Measurements from ENCODE around the gene CA12. TPM values are rescaled to one million over a fixed set of nuclear protein-coding genes. Genes with fewer than 3 reads are reported as not detected.

The CA12 gene
- total and polyA plus RNA-seq, 11 donors = 0.04 to 5.2 (median 0.25) TPM; not detected in 3

DNA sequence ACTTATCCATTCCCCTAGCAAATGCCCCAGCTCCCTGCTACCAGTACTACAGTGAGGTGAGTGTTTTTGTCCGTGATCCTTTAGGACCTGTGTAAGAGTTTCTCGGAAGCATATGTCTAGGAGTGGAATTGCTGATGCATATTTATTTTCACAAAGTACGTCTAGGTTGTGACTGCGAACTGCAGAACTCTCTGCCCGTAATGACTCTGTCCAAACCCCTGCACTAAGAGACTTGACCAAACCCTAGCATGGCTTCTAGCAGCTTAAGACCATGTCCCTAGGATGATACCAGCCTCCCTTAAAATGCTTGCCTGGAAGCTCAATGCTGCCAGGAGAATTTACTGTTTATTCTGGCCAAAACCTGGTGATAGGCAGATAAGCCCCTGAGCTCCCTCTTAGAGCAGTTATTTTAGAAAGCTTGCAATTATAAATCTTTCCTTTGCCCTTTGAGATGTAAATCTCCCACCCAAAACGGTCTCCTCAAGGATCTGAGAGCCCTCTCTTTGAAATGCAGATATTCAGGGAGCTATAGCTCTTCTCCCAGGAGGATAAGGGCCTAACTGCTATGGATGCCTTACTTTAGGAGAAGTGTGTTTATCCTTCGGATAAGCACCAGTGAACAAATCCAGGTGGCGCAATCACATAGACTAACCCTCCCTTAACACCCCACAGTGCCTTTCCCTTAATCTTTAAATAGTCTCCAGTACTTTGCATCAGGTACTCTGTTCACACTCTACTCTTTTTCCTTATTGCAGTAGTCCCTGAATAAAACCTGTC is 14.7 kb upstream of the CA12 start:
- H3K27me3 ChIP-seq = no peaks in the 10 kb centered on the region
- no peak overlapping the region for H3K27ac ChIP-seq
- TF ChIP-seq, protein P1, sequence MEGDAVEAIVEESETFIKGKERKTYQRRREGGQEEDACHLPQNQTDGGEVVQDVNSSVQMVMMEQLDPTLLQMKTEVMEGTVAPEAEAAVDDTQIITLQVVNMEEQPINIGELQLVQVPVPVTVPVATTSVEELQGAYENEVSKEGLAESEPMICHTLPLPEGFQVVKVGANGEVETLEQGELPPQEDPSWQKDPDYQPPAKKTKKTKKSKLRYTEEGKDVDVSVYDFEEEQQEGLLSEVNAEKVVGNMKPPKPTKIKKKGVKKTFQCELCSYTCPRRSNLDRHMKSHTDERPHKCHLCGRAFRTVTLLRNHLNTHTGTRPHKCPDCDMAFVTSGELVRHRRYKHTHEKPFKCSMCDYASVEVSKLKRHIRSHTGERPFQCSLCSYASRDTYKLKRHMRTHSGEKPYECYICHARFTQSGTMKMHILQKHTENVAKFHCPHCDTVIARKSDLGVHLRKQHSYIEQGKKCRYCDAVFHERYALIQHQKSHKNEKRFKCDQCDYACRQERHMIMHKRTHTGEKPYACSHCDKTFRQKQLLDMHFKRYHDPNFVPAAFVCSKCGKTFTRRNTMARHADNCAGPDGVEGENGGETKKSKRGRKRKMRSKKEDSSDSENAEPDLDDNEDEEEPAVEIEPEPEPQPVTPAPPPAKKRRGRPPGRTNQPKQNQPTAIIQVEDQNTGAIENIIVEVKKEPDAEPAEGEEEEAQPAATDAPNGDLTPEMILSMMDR (IDR thresholded peaks at IDR 0.05) = no peak
- no peak for TF ChIP-seq POLR2A (IDR thresholded peaks at IDR 0.05)
- intact Hi-C loops (cut with DNase I) = loop anchor here in 1 of 10 donors (5.0 kb wide), 1 partner anchor 94 kb away; no protein-coding TSS in a partner anchor
- WGBS, 4 donors = 81 to 90% (median 85%) methylated on average over 8 of the region's 8 CpGs
- DNase-seq = no peak
- H3K4me3 ChIP-seq = no peak overlapping the region
- ATAC-seq = no peak
- H3K9me3 ChIP-seq = no peaks in the 10 kb centered on the region
- peaks cover 0 to 8% (median 0%) of the 10 kb centered on the region in 12 donors for H3K4me1 ChIP-seq
- H3K36me3 ChIP-seq = no peaks in the 10 kb centered on the region

DNA sequence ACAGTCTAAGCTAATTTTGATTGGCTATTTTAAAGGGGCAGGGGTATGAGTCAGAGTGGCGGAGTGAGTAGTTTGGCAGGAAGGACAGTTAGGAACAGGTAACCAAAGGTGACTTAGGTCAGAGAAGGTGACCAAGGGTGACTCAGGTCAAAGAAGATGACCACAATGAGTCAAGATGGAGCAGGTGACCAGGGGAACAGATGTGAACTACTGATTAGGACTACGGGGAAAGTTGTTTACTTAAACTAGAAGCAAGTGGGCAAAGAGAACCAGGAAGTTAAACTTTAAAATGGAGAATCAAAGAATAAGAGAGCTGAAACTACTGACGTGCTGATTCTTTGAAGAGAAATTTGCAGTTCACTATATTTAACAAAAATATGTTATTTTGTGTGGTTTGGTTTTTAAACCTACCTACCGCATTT is 14.1 kb upstream of the CA12 start:
- Histone ChIP-seq H3K27ac (no peak overlapping the region), H3K27me3 (no peaks in the 10 kb centered on the region), H3K36me3 (no peaks in the 10 kb centered on the region), H3K9me3 (no peaks in the 10 kb centered on the region), H3K4me1 (peaks cover 0 to 8% (median 0%) of the 10 kb centered on the region in 12 donors), H3K4me3 (no peak overlapping the region)
- 83 to 87% (median 84%) methylated on average over 4 of the region's 4 CpGs for WGBS, 4 donors
- TF ChIP-seq, protein P1 (IDR thresholded peaks at IDR 0.05) = no peak
- no peak for TF ChIP-seq POLR2A (IDR thresholded peaks at IDR 0.05)
- intact Hi-C loops (cut with DNase I) = loop anchor here in 1 of 10 donors (5.0 kb wide), 1 partner anchor 93 kb away; no protein-coding TSS in a partner anchor
- DNase-seq = no peak
- ATAC-seq = no peak

DNA sequence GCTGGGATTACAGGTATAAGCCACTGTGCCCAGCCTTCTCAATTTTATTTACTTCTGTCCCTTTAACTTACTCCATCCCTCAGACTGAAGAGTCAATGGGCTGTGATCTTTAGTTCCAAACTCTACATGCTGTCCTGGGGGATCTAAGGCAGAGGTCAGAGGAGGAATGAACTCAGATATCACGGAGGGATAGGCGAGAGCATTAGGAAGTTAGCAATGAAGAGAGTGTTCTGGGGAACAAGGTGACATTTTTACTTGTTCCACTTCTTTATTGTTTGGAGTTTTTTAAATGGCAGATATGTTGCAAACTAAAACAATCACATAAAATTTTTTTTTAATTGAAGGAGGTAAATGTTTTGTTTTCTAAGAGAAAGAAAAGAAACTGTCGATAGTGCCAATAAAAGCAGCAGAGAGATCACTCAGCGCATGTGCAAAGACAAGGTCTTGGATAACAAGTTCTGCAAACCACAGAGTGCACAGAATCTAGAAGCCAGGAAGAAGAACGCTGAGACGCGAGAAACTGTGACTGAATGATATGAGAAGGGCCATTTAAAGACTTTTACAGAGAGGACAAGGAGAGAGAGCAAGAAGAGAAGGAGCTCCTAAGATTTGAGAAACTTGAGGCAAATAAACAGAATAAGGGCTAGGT is 10.8 kb upstream of the CA12 start:
- TF ChIP-seq, protein P1 (IDR thresholded peaks at IDR 0.05) = no peak
- no peak for TF ChIP-seq POLR2A (IDR thresholded peaks at IDR 0.05)
- Histone ChIP-seq H3K36me3 (no peaks in the 10 kb centered on the region), H3K4me1 (peaks cover 0 to 16% (median 3%) of the 10 kb centered on the region in 12 donors), H3K27me3 (peaks cover 0 to 4% (median 0%) of the 10 kb centered on the region in 9 donors), H3K4me3 (no peak overlapping the region), H3K27ac (no peak overlapping the region), H3K9me3 (no peaks in the 10 kb centered on the region)
- DNase-seq (no peak), ATAC-seq (no peak)
- intact Hi-C loops (cut with DNase I) = no loop called here
- WGBS, 4 donors = 51 to 67% (median 61%) methylated on average over 7 of the region's 7 CpGs

DNA sequence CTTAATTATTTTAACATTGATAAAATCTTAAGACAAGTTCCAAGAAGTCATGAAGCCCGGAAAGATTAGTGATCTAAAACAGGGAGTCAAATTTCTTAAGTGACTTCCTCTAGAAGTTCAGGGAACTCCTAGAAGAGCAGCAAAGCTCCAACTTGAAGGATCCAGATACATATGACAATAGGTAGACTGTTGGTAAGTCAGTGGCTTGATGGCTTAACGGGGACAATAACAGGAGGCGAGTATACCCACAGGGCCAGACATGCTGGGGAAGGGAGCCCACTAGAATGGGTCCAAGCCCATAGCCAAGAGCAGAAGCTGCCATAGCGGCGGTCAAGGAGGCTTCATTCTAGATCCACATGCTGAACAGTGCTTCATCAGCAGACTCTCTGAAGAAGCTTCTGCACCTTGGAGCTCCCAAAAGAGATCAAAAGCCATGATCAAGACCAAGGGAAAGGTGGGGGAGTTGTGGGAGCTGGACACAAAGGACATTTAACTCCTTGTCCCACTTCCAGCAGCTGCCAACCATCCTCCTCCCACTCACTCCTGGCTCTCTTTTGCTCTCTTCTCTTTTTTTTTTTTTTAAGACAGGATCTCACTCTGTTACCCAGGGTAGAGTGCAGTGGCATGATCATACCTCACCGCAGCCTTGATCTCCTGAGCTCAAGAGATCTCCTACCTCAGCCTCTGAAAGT is 10.2 kb upstream of the CA12 start:
- no peak for TF ChIP-seq POLR2A (IDR thresholded peaks at IDR 0.05)
- TF ChIP-seq, protein P1 (IDR thresholded peaks at IDR 0.05) = no peak
- Histone ChIP-seq H3K4me3 (no peak overlapping the region), H3K36me3 (no peaks in the 10 kb centered on the region), H3K27me3 (peaks cover 0 to 4% (median 0%) of the 10 kb centered on the region in 9 donors), H3K4me1 (peaks cover 0 to 16% (median 3%) of the 10 kb centered on the region in 12 donors), H3K9me3 (no peaks in the 10 kb centered on the region), H3K27ac (no peak overlapping the region)
- intact Hi-C loops (cut with DNase I) = no loop called here
- DNase-seq (no peak), ATAC-seq (no peak)
- 85 to 92% (median 86%) methylated on average over 6 of the region's 6 CpGs for WGBS, 4 donors
